Measurements from ENCODE around the gene CRELD1. TPM values are rescaled to one million over a fixed set of nuclear protein-coding genes. Genes with fewer than 3 reads are reported as not detected.

The CRELD1 gene
- total and polyA plus RNA-seq, 2 of the 13 experiments (the other 11 are each of a cell fraction or from before 2014, with no cell fraction given): 27.1 to 61.9 TPM

DNA sequence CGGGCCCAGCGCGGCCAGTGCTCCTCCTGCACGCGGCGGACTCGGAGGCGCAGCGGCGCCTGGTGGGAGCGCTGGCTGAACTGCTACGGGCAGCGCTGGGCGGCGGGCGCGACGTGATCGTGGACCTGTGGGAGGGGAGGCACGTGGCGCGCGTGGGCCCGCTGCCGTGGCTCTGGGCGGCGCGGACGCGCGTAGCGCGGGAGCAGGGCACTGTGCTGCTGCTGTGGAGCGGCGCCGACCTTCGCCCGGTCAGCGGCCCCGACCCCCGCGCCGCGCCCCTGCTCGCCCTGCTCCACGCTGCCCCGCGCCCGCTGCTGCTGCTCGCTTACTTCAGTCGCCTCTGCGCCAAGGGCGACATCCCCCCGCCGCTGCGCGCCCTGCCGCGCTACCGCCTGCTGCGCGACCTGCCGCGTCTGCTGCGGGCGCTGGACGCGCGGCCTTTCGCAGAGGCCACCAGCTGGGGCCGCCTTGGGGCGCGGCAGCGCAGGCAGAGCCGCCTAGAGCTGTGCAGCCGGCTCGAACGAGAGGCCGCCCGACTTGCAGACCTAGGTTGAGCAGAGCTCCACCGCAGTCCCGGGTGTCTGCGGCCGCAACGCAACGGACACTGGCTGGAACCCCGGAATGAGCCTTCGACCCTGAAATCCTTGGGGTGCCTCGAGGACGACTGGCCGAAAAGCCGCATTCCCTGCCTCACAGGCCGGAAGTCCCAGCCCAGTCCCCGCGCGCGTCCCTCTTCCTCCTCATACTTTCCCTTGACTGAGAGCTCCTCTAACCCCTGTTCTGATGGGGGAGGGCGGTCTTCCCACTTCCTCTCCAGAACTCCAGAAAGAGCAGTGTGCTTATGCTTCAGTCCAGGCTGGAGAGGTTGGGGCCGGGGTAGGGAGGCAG lies 18.1 kb upstream of the CRELD1 start (continued):
- peak; percentile 60; the same call in 1 of the 2 replicates for TF ChIP-seq ZNF431 (CRISPR knock-in tag; IDR thresholded peaks at IDR 0.05; ENCODE audit: borderline replicate concordance, low read depth)
- TF ChIP-seq MEIS1 (CRISPR knock-in tag; IDR thresholded peaks at IDR 0.05; ENCODE audit: borderline replicate concordance): no peak
- 0 out of 2 replicates have a peak, but pooled peaks have one; percentile 79 for TF ChIP-seq THAP7 (CRISPR knock-in tag; IDR thresholded peaks at IDR 0.05)
- no peak for TF ChIP-seq KDM6A (CRISPR knock-in tag; IDR thresholded peaks at IDR 0.05; ENCODE audit: low read depth)
- no peak for TF ChIP-seq XBP1 (CRISPR knock-in tag; IDR thresholded peaks at IDR 0.05)
- TF ChIP-seq ZNF749 (CRISPR knock-in tag; IDR thresholded peaks at IDR 0.05; ENCODE audit: borderline replicate concordance): peak; percentile 61; the same call in 1 of the 2 replicates
- peak; percentile 48 for TF ChIP-seq ZNF768 (CRISPR knock-in tag; IDR thresholded peaks at IDR 0.05)
- peak; percentile 21; the same call in 1 of the 2 replicates for TF ChIP-seq RARA (CRISPR knock-in tag; IDR thresholded peaks at IDR 0.05)
- no peak for TF ChIP-seq ZNF569 (CRISPR knock-in tag; IDR thresholded peaks at IDR 0.05; ENCODE audit: borderline replicate concordance)
- TF ChIP-seq PLRG1 (conservative IDR thresholded peaks at IDR 0.05): no peak
- no peak for TF ChIP-seq KDM1A (CRISPR knock-in tag; IDR thresholded peaks at IDR 0.05)
- no peak; the same call in 1 of the 2 replicates for TF ChIP-seq NR2F2 (IDR thresholded peaks at IDR 0.05; ENCODE audit: borderline replicate concordance, low read depth)
- TF ChIP-seq ZFP41 (CRISPR knock-in tag; IDR thresholded peaks at IDR 0.05; ENCODE audit: borderline replicate concordance): peak; percentile 85; the same call in 1 of the 2 replicates
- 0 out of 2 replicates have a peak, but pooled peaks have one; percentile 32 for TF ChIP-seq MED1 (CRISPR knock-in tag; IDR thresholded peaks at IDR 0.05)
- TF ChIP-seq DR1 (CRISPR knock-in tag; IDR thresholded peaks at IDR 0.05): peak; percentile 50; the same call in 1 of the 2 replicates
- TF ChIP-seq CREM (IDR thresholded peaks at IDR 0.05): no peak
- TF ChIP-seq CREM (CRISPR knock-in tag; IDR thresholded peaks at IDR 0.05): no peak
- peak; percentile 87 for TF ChIP-seq NR0B2 (CRISPR knock-in tag; IDR thresholded peaks at IDR 0.05)
- TF ChIP-seq ZNF552 (CRISPR knock-in tag; IDR thresholded peaks at IDR 0.05; ENCODE audit: borderline replicate concordance): peak; percentile 74; the same call in 1 of the 2 replicates
- TF ChIP-seq, protein P1, sequence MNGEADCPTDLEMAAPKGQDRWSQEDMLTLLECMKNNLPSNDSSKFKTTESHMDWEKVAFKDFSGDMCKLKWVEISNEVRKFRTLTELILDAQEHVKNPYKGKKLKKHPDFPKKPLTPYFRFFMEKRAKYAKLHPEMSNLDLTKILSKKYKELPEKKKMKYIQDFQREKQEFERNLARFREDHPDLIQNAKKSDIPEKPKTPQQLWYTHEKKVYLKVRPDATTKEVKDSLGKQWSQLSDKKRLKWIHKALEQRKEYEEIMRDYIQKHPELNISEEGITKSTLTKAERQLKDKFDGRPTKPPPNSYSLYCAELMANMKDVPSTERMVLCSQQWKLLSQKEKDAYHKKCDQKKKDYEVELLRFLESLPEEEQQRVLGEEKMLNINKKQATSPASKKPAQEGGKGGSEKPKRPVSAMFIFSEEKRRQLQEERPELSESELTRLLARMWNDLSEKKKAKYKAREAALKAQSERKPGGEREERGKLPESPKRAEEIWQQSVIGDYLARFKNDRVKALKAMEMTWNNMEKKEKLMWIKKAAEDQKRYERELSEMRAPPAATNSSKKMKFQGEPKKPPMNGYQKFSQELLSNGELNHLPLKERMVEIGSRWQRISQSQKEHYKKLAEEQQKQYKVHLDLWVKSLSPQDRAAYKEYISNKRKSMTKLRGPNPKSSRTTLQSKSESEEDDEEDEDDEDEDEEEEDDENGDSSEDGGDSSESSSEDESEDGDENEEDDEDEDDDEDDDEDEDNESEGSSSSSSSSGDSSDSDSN (CRISPR knock-in tag; IDR thresholded peaks at IDR 0.05): peak; percentile 84
- peak; percentile 75; the same call in 1 of the 2 replicates for TF ChIP-seq ZNF138 (CRISPR knock-in tag; IDR thresholded peaks at IDR 0.05; ENCODE audit: low read depth)
- TF ChIP-seq, protein P2, sequence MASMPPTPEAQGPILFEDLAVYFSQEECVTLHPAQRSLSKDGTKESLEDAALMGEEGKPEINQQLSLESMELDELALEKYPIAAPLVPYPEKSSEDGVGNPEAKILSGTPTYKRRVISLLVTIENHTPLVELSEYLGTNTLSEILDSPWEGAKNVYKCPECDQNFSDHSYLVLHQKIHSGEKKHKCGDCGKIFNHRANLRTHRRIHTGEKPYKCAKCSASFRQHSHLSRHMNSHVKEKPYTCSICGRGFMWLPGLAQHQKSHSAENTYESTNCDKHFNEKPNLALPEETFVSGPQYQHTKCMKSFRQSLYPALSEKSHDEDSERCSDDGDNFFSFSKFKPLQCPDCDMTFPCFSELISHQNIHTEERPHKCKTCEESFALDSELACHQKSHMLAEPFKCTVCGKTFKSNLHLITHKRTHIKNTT (CRISPR knock-in tag; IDR thresholded peaks at IDR 0.05): no peak
